ENCODE measurements around the gene THOC1. TPM values are rescaled to one million over a fixed set of nuclear protein-coding genes. Genes with fewer than 3 reads are reported as not detected.

The THOC1 gene
- total and polyA plus RNA-seq, 2 donors (not counting 3 experiments of a cell fraction or from before 2014, with no cell fraction given): 12.0 to 50.5 TPM

DNA sequence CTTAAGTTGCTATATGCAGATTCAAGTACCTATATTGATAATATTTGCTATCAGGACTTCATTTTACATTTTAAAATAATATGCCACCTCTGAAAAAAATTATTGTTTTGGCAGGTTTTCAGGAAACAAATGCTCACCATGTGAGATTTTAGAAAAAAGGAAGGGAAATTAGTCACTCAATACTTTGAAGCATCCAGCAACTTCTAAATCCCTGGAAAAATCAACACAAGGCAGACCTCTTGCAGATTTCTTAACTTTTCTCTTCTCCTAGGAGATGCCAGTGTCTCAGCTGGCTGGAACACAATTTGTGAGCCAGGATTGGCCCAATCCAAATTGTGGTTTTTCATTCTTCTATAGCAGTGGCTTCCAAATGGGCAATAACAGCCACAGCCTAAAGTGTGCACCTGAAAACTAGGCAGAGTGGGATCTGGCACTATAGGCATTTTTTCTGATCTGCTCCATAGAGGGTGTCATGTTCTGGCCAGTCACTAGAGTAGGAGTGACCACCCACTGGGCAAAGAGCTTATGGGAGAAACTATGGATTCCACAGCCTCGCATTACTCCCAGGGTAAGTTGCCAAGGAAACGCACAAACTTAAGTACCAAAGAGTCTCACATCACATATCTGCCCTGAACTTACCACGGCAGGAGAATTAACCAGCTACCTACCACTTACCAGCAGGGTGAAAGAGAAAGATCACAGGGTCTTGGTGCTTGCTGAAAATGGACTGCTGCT is 28.1 kb upstream of the THOC1 start:
- Histone ChIP-seq H3K36me3 (ENCODE audit: control insufficient read depth in 2 of 2, extremely low read depth in 1 of 2, insufficient read depth in 2 of 2, low read length in 2 of 2) (no peaks in the 10 kb centered on the region), H4K20me1 (replicated peaks; ENCODE audit: control insufficient read depth, extremely low read depth, insufficient read depth, low read length) (no peaks in the 10 kb centered on the region), H3K27ac (ENCODE audit: insufficient read depth, low read depth, low read length) (no peak overlapping the region), H3K9me1 (replicated peaks; ENCODE audit: control insufficient read depth, extremely low read depth, insufficient read depth, low read length) (no peaks in the 10 kb centered on the region), H3K79me2 (ENCODE audit: control insufficient read depth, insufficient read depth, low read length) (no peaks in the 10 kb centered on the region), H3K27me3 (ENCODE audit: control insufficient read depth in 2 of 2, insufficient read depth in 2 of 2, low read length in 2 of 2) (no peaks in the 10 kb centered on the region), H3K9ac (replicated peaks; ENCODE audit: extremely low read depth, insufficient read depth, low read length) (no peak overlapping the region), H3K4me2 (ENCODE audit: insufficient read depth, low read length) (no peak overlapping the region), H3K4me1 (ENCODE audit: control insufficient read depth, extremely low read depth, insufficient read depth, low read length) (peaks cover 11% of the 10 kb centered on the region), H3K9me3 (replicated peaks; ENCODE audit: control insufficient read depth, insufficient read depth, low read length) (no peaks in the 10 kb centered on the region), H3K4me3 (replicated peaks in 1 of 3; ENCODE audit: insufficient read depth in 1 of 3, low read depth in 1 of 3, low read length in 3 of 3) (no peak overlapping the region), H2AFZ (ENCODE audit: low read depth, low read length) (no peak overlapping the region)
- CTCF ChIA-PET: interaction anchor here (1.0 to 1.8 kb wide), 6 partner anchors 9 to 328 kb away, joined by 3 to 6 read pairs (median 3); no protein-coding TSS in a partner anchor
- peak; percentile 61 for FAIRE-seq
- TF ChIP-seq JUN (IDR thresholded peaks at IDR 0.05; ENCODE audit: borderline replicate concordance, insufficient read depth, insufficient read length, low read depth) (peak; percentile 9), FOS (IDR thresholded peaks at IDR 0.05; ENCODE audit: borderline replicate concordance, insufficient read depth, low read length) (peak; percentile 14), POLR2AphosphoS5 (IDR thresholded peaks at IDR 0.05; ENCODE audit: insufficient read depth, low read depth, low read length) (no peak)
- peak; percentile 81 for DNase-seq (ENCODE audit: low read depth, low spot score)
- no TSS peak for BruUV-seq (replicated peaks)
- intact Hi-C loops (cut with micrococcal nuclease) (no loop called here), dilution Hi-C loops (cut with MboI; ENCODE audit: extremely low pct_ligation_motif_present, low sequenced_read_pairs) (no loop called here)
- POLR2A ChIA-PET: no interaction called here

DNA sequence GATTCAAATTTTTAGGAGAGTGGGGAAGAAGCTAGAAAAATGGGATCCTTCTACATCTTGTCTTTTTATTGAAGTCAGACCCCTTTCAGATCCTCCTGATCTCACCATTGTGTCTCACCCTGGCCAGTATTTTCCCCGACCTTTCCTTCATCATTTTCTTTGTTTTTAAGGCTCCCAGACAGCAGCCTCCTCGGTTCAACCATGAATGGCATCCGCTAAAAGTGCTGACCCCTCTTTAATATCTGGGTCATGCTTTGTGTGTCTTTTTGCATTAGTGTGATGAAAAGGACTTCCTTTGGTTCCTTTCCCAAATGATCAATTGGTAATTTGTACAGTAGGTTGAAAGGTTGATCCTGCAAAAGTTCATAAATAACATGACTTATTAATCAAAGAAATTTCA is 26.7 kb upstream of the THOC1 start:
- Histone ChIP-seq H3K9me3 (replicated peaks; ENCODE audit: control insufficient read depth, insufficient read depth, low read length) (no peaks in the 10 kb centered on the region), H3K4me2 (ENCODE audit: insufficient read depth, low read length) (no peak overlapping the region), H2AFZ (ENCODE audit: low read depth, low read length) (no peak overlapping the region), H3K27me3 (ENCODE audit: control insufficient read depth in 2 of 2, insufficient read depth in 2 of 2, low read length in 2 of 2) (no peaks in the 10 kb centered on the region), H3K36me3 (ENCODE audit: control insufficient read depth in 2 of 2, extremely low read depth in 1 of 2, insufficient read depth in 2 of 2, low read length in 2 of 2) (no peaks in the 10 kb centered on the region), H4K20me1 (replicated peaks; ENCODE audit: control insufficient read depth, extremely low read depth, insufficient read depth, low read length) (no peaks in the 10 kb centered on the region), H3K9me1 (replicated peaks; ENCODE audit: control insufficient read depth, extremely low read depth, insufficient read depth, low read length) (no peaks in the 10 kb centered on the region), H3K79me2 (ENCODE audit: control insufficient read depth, insufficient read depth, low read length) (no peaks in the 10 kb centered on the region), H3K9ac (replicated peaks; ENCODE audit: extremely low read depth, insufficient read depth, low read length) (no peak overlapping the region), H3K27ac (ENCODE audit: insufficient read depth, low read depth, low read length) (no peak overlapping the region), H3K4me3 (replicated peaks in 1 of 3; ENCODE audit: insufficient read depth in 1 of 3, low read depth in 1 of 3, low read length in 3 of 3) (no peak overlapping the region), H3K4me1 (ENCODE audit: control insufficient read depth, extremely low read depth, insufficient read depth, low read length) (peaks cover 11% of the 10 kb centered on the region)
- BruUV-seq (replicated peaks): no TSS peak
- intact Hi-C loops (cut with micrococcal nuclease): no loop called here
- no peak for DNase-seq (ENCODE audit: low read depth, low spot score)
- FAIRE-seq: no peak
- POLR2A ChIA-PET: no interaction called here
- no peak for TF ChIP-seq EZH2 (IDR thresholded peaks at IDR 0.05; ENCODE audit: borderline replicate concordance, low read depth, low read length, severe bottlenecking)
- no peak for TF ChIP-seq POLR2A (IDR thresholded peaks at IDR 0.05; ENCODE audit: low read depth, low read length)
- no peak for TF ChIP-seq JUN (IDR thresholded peaks at IDR 0.05; ENCODE audit: borderline replicate concordance, insufficient read depth, insufficient read length, low read depth)
- no peak for TF ChIP-seq FOS (IDR thresholded peaks at IDR 0.05; ENCODE audit: borderline replicate concordance, insufficient read depth, low read length)
- TF ChIP-seq GATA2 (IDR thresholded peaks at IDR 0.05; ENCODE audit: insufficient read depth, insufficient read length, low read depth, low read length): no peak
- CTCF ChIA-PET: interaction anchor here (0.9 to 3.7 kb wide), 8 partner anchors 9 to 326 kb away, joined by 3 to 82 read pairs (median 5); no protein-coding TSS in a partner anchor
- dilution Hi-C loops (cut with MboI; ENCODE audit: extremely low pct_ligation_motif_present, low sequenced_read_pairs): no loop called here
